ENCODE data around the gene LMNTD2.
"Not testable (repeated sequence)": the region's sequence is repeated elsewhere in the genome, so short reads cannot be mapped to it uniquely, and the experiment has no call there.

Gene LMNTD2

DNA sequence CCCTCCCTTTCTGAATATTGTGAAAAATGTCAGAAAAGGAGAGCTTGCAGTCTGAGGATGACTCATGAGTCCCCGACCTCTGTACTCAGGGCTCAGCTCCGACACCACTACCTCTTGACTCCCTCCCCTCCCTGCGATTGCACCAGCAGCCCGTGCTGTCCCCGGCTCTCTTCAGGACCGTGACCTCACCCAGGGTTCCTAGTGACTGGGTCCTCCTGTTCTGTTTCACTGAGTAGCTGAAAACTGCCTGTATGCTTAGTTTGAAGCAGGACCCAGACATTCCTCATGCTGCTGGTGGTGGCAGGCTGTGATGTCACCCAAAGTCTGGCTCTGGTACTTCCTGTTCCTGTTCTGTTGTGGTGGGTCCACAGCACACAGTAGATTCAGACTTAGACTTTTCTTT lies 27.4 kb upstream of the LMNTD2 start:
- DNase-seq (ENCODE audit: low read depth in 1 of 2, low spot score in 1 of 2): peak; percentile 25 to 52

GRCh38 chr11:587546-587945 lies 27.0 kb upstream of the LMNTD2 start:
- DNase-seq (ENCODE audit: low read depth in 1 of 2, low spot score in 1 of 2): no peak

- no peak for DNase-seq (ENCODE audit: low read depth in 1 of 2, low spot score in 1 of 2)
Observed at GRCh38 chr11:586376-587316, 26.1 kb upstream of the LMNTD2 start.

- DNase-seq (ENCODE audit: low read depth in 1 of 2, low spot score in 1 of 2): no peak
Observed at GRCh38 chr11:584287-584686, 23.7 kb upstream of the LMNTD2 start.

DNA sequence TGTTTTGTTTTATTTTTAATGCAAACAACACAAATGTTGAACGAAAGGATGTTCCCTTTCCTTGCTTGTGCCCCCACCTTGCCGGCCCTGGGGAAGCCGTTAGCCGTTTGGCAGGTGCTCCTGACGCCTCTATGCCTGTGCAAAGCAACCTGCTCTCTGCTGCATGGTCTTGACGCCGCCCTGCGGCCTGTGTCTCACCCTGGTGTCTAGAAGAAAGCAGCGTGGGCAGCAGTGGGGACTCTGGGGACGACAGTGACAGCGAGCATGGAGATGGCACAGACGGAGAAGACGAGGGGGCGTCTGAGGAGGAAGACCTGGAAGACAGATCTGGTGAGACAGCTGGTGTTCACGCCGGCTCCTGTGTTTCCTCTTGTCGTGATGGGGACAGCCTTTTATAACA lies 21.2 kb upstream of the LMNTD2 start:
- no peak for DNase-seq (ENCODE audit: low read depth in 1 of 2, low spot score in 1 of 2)

DNA sequence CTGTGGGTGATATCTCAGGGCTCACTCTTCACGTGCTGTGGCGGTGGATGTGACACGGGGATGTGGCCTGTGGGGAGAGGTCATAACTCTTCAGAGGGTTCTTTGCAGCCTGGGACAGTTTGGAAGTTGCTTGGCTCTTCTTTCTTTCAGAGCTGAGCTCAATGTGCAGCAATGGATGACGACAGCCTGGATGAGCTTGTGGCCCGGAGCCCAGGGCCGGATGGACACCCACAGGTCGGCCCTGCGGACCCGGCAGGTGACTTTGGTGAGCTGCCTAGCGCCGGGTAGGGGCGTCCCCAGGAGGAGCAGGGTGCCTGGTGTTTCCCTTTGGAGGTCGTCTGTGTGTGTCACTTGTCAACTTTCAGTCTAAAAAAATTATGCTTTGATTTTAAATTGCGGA lies 20.8 kb upstream of the LMNTD2 start:
- DNase-seq (ENCODE audit: low read depth in 1 of 2, low spot score in 1 of 2): no peak

DNA sequence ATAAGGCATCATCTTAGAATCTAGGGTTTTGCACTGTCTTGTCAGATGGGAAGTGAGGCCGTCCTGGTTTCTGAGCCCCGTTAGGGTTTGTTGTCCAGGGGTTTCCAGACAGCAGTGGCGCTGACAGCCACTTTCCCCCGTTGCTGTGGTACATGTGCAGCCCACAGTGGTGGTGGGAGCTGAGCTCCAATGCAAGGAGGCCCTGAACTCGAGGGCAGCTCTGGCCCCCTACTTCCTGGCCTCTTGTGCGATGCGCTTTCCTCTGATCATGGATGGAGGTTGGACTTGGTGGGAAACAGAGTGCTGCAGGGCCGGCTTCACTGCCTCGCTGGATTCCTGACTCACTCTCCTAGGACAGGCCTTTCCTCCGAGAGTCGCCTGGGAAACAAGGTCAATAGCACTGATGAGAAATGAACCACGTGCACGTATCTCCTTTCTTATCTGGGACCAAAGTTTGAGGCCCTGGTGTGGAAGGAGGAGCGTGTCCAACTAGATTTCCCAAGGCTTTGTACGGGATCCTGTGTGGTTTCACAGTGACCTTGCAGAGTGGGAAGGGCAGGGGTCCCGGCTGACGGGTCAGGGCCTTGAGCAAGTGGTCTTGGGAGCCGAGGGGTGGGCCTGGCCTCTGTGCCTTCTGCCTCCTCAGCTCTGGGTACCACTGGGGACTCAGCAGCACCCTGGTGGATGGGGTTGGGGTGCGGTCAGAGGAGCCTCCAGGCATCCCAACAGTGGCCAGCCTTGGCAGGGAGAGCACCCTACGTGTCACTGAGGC lies 19.5 kb upstream of the LMNTD2 start:
- no peak for DNase-seq (ENCODE audit: low read depth in 1 of 2, low spot score in 1 of 2)

- DNase-seq (ENCODE audit: low read depth in 1 of 2, low spot score in 1 of 2): no peak
Observed at GRCh38 chr11:578276-579035, 17.9 kb upstream of the LMNTD2 start.

- no peak for DNase-seq (ENCODE audit: low read depth in 1 of 2, low spot score in 1 of 2)
Observed at GRCh38 chr11:577611-577894, 17.0 kb upstream of the LMNTD2 start.

DNA sequence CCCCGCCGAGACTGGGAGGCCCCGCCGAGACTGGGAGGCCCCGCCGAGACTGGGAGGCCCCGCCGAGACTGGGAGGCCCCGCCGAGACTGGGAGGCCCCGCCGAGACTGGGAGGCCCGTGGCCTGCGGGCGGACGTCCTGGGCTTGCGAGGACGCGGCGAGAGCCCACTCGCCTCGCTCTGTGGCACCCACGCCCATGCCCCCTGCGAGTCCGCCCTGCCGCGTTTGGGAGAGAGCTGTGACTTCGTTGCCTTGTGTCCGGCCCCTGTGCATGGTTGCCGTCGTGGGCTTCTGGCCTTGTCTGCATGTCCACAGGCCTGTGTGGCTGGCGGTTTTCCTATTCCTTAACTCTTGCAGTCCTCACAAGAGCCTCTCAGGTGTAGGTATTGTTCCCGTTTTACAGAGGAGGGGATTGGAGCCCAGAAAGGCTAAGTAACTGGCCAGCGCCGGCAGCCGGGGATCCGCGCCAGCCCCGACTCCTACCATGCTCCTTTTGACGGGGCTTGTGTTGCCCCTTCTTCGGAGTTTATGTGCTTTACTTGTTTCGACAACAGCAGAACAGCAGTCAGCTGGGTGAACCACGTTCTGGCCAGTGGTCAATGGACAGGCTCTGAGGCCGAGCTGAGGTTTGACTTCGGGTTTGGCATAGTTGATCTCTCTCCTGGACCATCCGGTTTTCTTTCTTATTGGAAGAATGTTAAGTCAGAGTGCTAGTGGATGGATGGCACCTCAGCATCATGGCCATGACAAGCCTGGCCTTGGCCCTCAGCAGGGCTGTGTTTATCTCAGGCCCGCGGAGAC lies 16.5 kb upstream of the LMNTD2 start:
- DNase-seq (ENCODE audit: low read depth in 1 of 2, low spot score in 1 of 2): no peak

- peak; percentile 91 to 94 for DNase-seq (ENCODE audit: low read depth in 1 of 2, low spot score in 1 of 2)
Observed at GRCh38 chr11:575996-576768, 15.6 kb upstream of the LMNTD2 start, which contains the start of gene PHRF1. Gene PHRF1 (plus strand): TSS chr11:576470. CDS start chr11:581513, 5,043 bp downstream.

- DNase-seq (ENCODE audit: low read depth in 1 of 2, low spot score in 1 of 2): no peak
Observed at GRCh38 chr11:575313-575995, 14.9 kb upstream of the LMNTD2 start.

GRCh38 chr11:574632-575312 lies 14.2 kb upstream of the LMNTD2 start:
- DNase-seq (ENCODE audit: low read depth in 1 of 2, low spot score in 1 of 2): no peak

DNA sequence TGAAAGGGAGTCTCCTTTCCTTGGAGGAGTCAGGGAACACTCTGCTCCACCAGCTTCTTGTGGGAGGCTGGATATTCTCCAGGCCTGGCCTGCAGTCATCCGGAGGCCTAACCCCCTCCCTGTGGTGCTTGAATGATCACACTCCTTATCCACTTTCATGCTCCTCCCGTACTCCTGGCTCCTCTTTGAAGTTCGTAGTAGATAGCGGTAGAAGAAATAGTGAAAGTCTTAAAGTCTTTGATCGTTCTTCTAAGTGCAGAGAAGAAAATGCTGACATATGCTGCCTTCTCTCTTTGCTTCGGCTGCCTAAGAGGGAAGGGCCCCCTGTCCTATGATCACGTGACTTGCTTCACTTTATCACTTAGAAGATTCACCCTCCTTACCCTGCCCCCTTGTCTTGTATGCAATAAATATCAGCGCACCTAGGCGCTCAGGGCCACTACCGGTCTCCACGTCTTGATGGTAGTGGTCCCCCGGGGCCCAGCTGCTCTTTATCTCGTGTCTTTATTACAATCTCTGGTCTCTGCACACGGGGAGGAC lies 13.6 kb upstream of the LMNTD2 start:
- not testable (repeated sequence) for DNase-seq (ENCODE audit: low read depth in 1 of 2, low spot score in 1 of 2)

DNA sequence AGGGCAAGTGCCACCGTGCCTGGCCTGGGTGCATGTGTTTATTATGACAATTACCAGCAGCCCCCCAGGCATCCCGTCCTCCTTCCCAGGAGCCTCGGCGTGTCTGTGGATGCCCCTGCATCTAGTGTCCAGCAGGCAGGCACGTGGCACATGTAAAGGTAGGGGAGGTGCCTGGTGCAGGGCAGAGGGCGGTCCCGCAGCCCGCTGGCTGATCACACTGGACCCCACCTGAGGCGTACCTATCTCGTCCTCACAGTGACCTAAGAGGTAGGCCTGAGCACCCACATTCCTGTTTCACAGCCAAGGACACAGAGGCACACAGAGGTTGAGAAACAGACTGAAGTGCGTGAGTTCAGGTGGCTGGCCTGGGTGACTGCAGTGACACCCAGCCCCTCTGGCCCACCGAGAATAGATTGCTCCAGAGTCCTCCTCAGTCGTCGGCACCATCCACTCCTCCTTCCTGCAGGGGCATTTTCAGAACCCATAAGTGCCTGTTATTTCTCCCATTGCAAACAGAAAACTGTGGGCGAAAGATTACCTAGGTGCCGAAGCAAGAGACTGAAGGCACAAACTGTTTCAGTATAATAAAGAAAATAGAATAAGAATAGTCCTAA lies 12.7 kb upstream of the LMNTD2 start:
- DNase-seq (ENCODE audit: low read depth in 1 of 2, low spot score in 1 of 2): no peak

- no peak for DNase-seq (ENCODE audit: low read depth in 1 of 2, low spot score in 1 of 2)
Observed at GRCh38 chr11:571802-572185, 11.3 kb upstream of the LMNTD2 start.

- DNase-seq (ENCODE audit: low read depth in 1 of 2, low spot score in 1 of 2): no peak
Observed at GRCh38 chr11:569158-569885, 8.8 kb upstream of the LMNTD2 start.

All from activated T-helper 1 cell treated with anti-CD3 and anti-CD28 coated beads, Interleukin-2, amount 50 U/mL, for 16 hours (primary cell).